Fibroblast of lung (primary cell): ENCODE results near the gene NINL. TPM values are rescaled to one million over a fixed set of nuclear protein-coding genes. Genes with fewer than 3 reads are reported as not detected.

Experiments
- DNase-seq, 2 donors: peaks; one replicate each; pipeline versions ENCODE4 v3.0.0 to v3.0.0-alpha.2; 2010; ENCODE audit warnings: low read depth in 2 of 2
- H2AFZ ChIP-seq: 2 replicates; pipeline ENCODE4 v1.5.1; 2012; ENCODE audit warnings: low read length, control low read depth, inconsistent platforms
- H3K27ac ChIP-seq: 2 replicates; pipeline ENCODE4 v1.5.1; 2011; ENCODE audit warnings: low read length, control low read depth; ENCODE audit not compliant: insufficient read depth
- H3K27me3 ChIP-seq: 2 replicates; pipeline ENCODE4 v1.5.1; 2011; ENCODE audit warnings: mild to moderate bottlenecking, low read length; ENCODE audit not compliant: control insufficient read depth, insufficient read depth
- H3K36me3 ChIP-seq: 2 replicates; pipeline ENCODE4 v1.5.1; 2011; ENCODE audit warnings: low read length; ENCODE audit not compliant: control insufficient read depth, insufficient read depth
- H3K4me1 ChIP-seq: 2 replicates; pipeline ENCODE4 v1.5.1; 2011; ENCODE audit warnings: low read length; ENCODE audit not compliant: control insufficient read depth, insufficient read depth; ENCODE audit errors: extremely low read depth
- H3K4me2 ChIP-seq: 2 replicates; pipeline ENCODE4 v1.5.1; 2011; ENCODE audit warnings: low read length, control low read depth; ENCODE audit not compliant: insufficient read depth; ENCODE audit errors: extremely low read depth
- H3K4me3 ChIP-seq, 4 experiments: fragments of 200-600 bp in 1 of 4; sonication (generic) in 1 of 4; replicated peaks in 1 of 4; 2 replicates each; pipeline ENCODE4 v1.5.1; 2011 to 2016; ENCODE audit warnings: low read length in 4 of 4, low read depth in 3 of 4, mild to moderate bottlenecking in 3 of 4, control low read depth in 2 of 4, inconsistent platforms in 1 of 4, mixed read lengths in 1 of 4; ENCODE audit not compliant: insufficient read depth in 1 of 4; ENCODE audit errors: control extremely low read depth in 1 of 4
- H3K79me2 ChIP-seq: 2 replicates; pipeline ENCODE4 v1.5.1; 2012; ENCODE audit warnings: mild to moderate bottlenecking, low read length, inconsistent platforms; ENCODE audit not compliant: control insufficient read depth, insufficient read depth
- H3K9ac ChIP-seq: 2 replicates; pipeline ENCODE4 v1.5.1; 2011; ENCODE audit warnings: mild to moderate bottlenecking, low read length, control low read depth; ENCODE audit not compliant: insufficient read depth
- H3K9me3 ChIP-seq: 2 replicates; pipeline ENCODE4 v1.5.1; 2012; ENCODE audit warnings: low read depth, low read length; ENCODE audit not compliant: control insufficient read depth, insufficient read depth
- H4K20me1 ChIP-seq: 2 replicates; pipeline ENCODE4 v1.5.1; 2011; ENCODE audit warnings: low read length; ENCODE audit not compliant: control insufficient read depth, insufficient read depth; ENCODE audit errors: extremely low read depth
- EZH2 ChIP-seq: IDR thresholded peaks from 2 replicates; pipeline ENCODE4 v1.5.1; 2012; ENCODE audit warnings: low read length, control low read depth, mild to moderate bottlenecking; ENCODE audit errors: missing control alignments
- polyA plus RNA-seq, 2 donors: library from polyadenylated mRNA; depleted of rRNA in 1 of 2; stranded (reverse) in 1 of 2; unstranded in 1 of 2; fragments of >200 nt; gene quantifications; 2 replicates each; pipeline ENCODE4 v1.2.1, GENCODE V29; 2011 to 2012; ENCODE audit warnings: missing spikeins in 1 of 2
- total RNA-seq: library from RNA; depleted of rRNA; stranded (reverse); fragments of >200 nt; gene quantifications from 2 replicates; pipeline ENCODE4 v1.2.1, GENCODE V29; 2014
- TF ChIP-seq, protein P1 (sequence below), 2 donors: IDR thresholded peaks in 1 of 2; conservative IDR thresholded peaks in 1 of 2; 1 replicate in 1 of 2; 2 replicates in 1 of 2; pipeline ENCODE4 v1.5.1; 2011 to 2012; ENCODE audit warnings: low read length in 2 of 2, control low read depth in 1 of 2, inconsistent platforms in 1 of 2, low read depth in 1 of 2, mild to moderate bottlenecking in 1 of 2

NINL gene
- total and polyA plus RNA-seq, 2 donors (not counting 1 experiment from before 2014, with no cell fraction given), result 4.4 to 16.3 TPM

DNA sequence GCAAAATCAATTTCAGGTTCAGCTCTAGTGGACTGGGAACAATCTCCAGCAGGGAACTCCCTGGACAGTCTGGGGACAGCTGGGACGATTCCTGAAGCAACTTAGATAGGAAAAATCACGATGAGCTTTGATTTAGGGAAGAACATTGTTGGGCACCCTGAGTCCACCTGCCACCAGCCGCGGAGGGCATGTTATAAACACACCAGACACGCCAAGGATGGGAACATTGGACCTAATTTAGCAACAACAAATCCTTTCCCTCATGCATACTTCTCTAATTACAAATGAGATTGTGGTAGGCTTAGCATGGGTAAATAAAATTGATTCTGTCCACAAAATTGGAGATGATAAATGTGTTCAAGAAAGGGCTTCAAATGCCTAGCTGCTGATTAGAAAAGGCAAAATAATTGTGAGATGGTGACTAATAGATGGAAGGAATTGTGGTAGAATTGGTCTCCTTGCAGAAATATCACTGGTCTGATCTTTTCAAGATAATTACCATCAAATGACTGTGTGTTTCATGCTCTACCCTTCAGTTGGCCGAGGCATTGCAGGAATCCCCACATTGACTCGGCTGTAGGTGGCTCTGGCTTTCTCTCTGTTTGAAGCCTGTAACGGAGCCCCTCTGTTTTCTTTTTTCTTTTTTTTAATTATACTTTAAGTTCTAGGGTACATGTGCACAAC lies 44.6 kb upstream of the NINL start:
- Histone ChIP-seq H3K27ac (no peak overlapping the region), H3K4me1 (no peaks in the 10 kb centered on the region), H4K20me1 (no peaks in the 10 kb centered on the region), H3K79me2 (no peaks in the 10 kb centered on the region), H2AFZ (no peak overlapping the region), H3K27me3 (no peaks in the 10 kb centered on the region), H3K36me3 (no peaks in the 10 kb centered on the region), H3K9ac (no peak overlapping the region), H3K4me2 (no peak overlapping the region), H3K9me3 (no peaks in the 10 kb centered on the region), H3K4me3 (no peak overlapping the region)
- TF ChIP-seq, protein P1, sequence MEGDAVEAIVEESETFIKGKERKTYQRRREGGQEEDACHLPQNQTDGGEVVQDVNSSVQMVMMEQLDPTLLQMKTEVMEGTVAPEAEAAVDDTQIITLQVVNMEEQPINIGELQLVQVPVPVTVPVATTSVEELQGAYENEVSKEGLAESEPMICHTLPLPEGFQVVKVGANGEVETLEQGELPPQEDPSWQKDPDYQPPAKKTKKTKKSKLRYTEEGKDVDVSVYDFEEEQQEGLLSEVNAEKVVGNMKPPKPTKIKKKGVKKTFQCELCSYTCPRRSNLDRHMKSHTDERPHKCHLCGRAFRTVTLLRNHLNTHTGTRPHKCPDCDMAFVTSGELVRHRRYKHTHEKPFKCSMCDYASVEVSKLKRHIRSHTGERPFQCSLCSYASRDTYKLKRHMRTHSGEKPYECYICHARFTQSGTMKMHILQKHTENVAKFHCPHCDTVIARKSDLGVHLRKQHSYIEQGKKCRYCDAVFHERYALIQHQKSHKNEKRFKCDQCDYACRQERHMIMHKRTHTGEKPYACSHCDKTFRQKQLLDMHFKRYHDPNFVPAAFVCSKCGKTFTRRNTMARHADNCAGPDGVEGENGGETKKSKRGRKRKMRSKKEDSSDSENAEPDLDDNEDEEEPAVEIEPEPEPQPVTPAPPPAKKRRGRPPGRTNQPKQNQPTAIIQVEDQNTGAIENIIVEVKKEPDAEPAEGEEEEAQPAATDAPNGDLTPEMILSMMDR (conservative IDR thresholded peaks at IDR 0.05 in 1 of 2, IDR thresholded peaks at IDR 0.05 in 1 of 2; ENCODE audit: low read depth in 1 of 2, low read length in 2 of 2), result no peak
- TF ChIP-seq EZH2, result no peak
- peak in 1 of 2 donors; percentile 13 for DNase-seq

- TF ChIP-seq, protein P1 (conservative IDR thresholded peaks at IDR 0.05 in 1 of 2, IDR thresholded peaks at IDR 0.05 in 1 of 2; ENCODE audit: low read depth in 1 of 2, low read length in 2 of 2), result no peak
- TF ChIP-seq EZH2, result no peak
- no peak for DNase-seq
These were observed 41.4 kb upstream of the NINL start for GRCh38 chr20:25626779-25627178.

GRCh38 chr20:25624500-25624939 lies 39.2 kb upstream of the NINL start:
- Histone ChIP-seq H3K79me2 (peaks cover 33% of the 10 kb centered on the region), H3K27me3 (no peaks in the 10 kb centered on the region), H3K4me3 (peak overlapping the region; percentile 88 to 92 (median 90)), H4K20me1 (no peaks in the 10 kb centered on the region), H3K4me1 (no peaks in the 10 kb centered on the region), H3K9ac (peak overlapping the region; percentile 75), H3K4me2 (peak overlapping the region; percentile 93), H3K9me3 (no peaks in the 10 kb centered on the region), H3K27ac (peak overlapping the region; percentile 87), H3K36me3 (no peaks in the 10 kb centered on the region), H2AFZ (peak overlapping the region; percentile 55)
- no peak for TF ChIP-seq EZH2
- TF ChIP-seq, protein P1 (conservative IDR thresholded peaks at IDR 0.05 in 1 of 2, IDR thresholded peaks at IDR 0.05 in 1 of 2; ENCODE audit: low read depth in 1 of 2, low read length in 2 of 2), result no peak
- no peak for DNase-seq

More at GRCh38 chr20:25626779-25627178, 41.4 kb upstream of the NINL start:
- Histone ChIP-seq H3K27ac (no peak overlapping the region), H3K36me3 (no peaks in the 10 kb centered on the region), H3K27me3 (no peaks in the 10 kb centered on the region), H4K20me1 (no peaks in the 10 kb centered on the region), H3K9ac (no peak overlapping the region), H3K4me2 (no peak overlapping the region), H3K4me3 (no peak overlapping the region), H3K4me1 (no peaks in the 10 kb centered on the region), H2AFZ (no peak overlapping the region), H3K9me3 (no peaks in the 10 kb centered on the region), H3K79me2 (peaks cover 20% of the 10 kb centered on the region)
